NCI-H748 (cell line): ENCODE measurements around the gene CR1.
"Not testable (repeated sequence)": the region's sequence is repeated elsewhere in the genome, so short reads cannot be mapped to it uniquely, and the experiment has no call there.

Experiments
- DNase-seq: peaks from one replicate; lab custom pipeline; 2025; ENCODE audit not compliant: unreplicated experiment; lab: John Stamatoyannopoulos, UW

The CR1 gene

DNA sequence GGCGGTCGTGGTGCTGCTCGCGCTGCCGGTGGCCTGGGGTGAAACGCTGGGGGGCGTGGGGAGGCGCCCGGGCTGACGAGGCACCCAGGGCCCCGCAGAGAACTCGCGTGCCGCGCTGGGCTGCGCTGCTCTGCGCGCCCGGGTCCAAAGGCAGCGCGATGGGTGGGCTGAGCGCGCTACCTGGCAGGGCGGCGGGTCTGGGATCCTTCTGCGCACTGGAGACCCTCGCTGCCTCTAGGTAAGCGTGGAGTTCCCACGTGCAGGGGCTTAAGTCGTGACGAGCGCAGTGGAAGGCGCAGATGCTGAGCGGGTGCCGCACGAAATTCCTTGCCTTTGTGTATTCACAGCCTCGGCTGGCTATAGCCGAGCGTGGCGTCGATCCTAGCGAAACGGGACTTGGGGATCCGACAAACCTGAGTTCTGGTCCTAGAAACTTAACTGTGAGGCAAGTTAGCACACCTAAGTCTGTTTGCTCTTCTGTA is 173.6 kb downstream of the CR1 start:
- DNase-seq, result no peak

DNA sequence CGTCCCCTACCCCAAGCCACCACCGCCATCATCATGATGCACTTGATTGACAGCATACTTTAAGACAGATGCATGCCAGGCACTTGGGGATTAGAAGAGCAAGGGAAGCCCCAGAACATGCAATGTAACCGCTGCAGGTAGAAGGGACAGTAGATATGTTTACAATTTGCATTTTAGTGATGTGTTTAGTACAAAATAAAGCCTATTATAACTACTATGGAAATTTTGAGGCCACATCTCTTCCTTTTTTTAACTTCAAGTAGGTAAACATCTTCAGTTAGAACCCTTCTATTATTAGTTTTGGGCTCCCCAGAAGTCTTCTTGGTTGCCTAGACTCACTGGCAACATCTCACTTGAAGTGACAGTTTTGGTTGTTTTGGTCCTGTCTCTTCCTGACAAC is 174.2 kb downstream of the CR1 start:
- DNase-seq, result no peak

DNA sequence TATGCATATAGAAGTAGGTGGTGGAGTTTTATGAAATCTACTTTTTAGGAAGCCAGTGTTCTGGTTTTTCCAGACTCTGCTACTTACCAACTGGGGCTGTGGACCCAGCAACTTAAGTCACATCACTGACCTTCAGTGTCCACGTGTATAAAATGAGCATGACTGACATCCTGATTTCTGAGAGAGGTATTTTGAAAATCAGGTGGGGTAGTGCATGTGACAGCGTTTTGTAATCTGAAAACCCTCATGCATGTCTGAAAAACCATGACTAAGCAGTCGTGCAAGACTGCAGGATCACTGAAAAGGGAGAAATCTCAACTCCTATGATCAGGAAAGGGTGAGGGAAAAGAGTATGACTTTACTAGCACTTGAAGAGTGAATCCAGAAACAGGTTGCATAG is 175.0 kb downstream of the CR1 start:
- no peak for DNase-seq

DNA sequence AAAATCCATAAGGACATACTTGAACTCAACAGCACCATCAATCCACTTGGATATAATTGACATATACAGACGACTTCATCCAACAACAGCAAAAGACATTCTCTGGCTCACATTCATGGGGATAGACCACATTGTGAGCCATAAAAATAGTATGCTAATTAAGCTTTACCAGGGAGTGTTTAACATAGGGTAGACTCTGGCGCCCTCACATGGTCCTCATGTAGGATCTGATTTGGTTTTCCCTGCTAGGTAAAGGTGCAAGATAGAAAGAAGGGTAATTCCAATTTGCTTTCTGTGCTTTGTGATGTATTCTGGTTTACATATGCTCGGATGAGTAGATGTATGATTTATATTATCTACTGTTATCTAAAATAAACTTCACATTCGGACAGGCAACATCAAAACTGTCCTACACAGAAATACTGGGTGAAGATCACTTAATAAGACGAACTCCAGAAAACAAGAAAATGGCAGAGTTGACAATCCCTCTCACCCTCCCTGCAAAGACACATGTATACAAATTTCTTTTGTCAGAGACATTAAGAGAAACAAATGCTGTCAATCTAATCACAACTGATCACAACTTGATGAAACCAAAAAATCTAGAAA is 176.7 kb downstream of the CR1 start:
- DNase-seq, result peak; percentile 73

DNA sequence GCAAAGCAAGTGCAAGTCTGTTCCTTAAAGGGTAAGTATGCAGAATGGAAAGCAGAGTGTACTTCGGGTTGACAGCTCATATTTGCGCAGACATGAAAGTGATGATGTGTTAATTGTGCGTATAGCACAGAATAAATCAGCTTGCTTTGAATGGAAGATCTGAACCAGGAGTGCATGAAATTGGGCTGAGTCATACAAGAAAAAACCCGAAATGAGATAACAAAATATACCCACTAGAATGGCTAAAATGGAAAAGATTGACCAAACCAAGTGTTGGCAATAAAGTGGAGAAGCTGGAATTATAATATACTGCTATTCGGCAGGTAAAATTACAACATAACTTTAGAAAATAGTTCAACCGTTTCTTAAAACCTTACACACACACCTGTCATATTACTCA is 177.4 kb downstream of the CR1 start:
- no peak for DNase-seq

DNA sequence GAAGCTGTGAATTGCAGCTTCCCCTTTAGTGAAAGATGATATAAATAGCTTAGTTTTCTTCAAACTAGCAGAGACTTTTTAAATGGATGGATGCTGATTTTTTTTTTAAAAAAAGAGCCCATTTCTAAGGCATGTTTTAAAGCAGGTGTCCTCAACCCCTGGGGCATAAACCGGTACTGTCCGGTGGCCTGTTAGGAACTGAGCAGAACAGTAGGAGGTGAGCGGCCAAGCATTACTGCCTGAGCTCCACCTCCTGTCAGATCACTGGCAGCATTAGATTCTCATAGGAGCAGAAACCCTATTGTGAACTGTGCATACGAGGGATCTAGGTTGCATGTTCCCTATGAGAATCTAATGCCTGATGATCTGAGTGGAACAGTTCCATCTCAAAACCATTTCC is 180.2 kb downstream of the CR1 start:
- no peak for DNase-seq

DNA sequence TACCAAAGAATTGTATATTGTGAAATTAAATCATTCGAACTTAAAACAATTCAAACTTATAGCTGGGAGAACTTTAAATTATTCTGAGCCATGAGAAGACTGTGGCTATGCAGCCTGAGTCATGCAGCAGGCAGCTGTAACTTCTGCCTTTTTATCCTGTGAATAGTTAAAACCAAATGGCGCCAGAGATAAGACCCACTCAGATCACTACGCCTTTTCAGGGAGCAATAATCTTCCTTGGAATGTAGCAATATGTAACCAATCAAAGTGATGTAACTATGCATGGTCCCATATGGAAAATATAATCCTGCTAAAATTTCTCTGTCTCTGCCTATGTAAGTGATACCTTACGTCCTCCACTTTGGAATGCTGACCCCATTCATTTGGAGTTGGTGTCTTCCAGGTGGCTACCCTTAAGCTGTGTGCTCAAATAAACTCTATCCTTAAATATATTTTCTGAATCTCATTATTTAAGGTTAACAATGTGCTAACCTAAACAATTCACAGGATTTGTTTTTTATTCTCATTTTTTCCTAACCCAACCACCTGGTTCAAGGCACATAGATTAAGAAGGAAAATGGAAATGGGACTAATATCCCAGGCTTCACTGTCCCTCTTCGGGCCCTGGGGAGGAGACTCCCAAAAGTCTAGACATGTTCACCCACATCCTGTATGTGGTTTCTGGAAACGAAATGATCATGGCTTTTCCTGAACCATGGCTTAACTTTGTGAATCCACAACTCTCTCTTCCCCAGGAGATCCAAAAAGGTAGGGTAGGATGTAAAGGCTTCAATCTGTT is 184.8 kb downstream of the CR1 start:
- not testable (repeated sequence) for DNase-seq

DNA sequence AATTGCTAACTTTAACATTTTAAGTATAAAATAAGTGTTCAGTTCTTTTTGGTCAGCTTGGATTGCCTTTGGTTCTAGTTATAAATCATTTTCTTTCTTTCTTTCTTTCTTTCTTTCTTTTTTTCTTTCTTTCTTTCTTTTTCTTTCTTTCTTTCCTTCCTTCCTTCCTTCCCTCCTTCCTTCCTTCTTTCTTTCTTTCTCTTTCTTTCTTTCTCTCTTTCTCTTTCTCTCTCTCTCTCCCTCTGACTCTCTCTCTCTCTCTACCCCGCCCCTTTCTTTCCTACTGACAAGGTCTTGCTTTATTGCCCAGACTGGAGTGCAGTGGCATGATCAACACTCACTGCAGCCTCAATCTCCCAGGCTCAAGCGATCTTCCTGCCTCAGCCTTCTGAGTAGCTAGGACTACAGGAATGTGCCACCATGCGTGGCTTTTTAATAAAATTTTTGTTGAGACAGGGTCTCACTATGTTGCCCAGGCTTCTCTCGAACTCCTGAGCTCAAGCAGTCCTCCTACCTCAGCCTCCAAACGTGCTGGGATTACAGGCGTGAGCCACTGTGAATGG is 187.0 kb downstream of the CR1 start:
- DNase-seq, result not testable (repeated sequence)

DNA sequence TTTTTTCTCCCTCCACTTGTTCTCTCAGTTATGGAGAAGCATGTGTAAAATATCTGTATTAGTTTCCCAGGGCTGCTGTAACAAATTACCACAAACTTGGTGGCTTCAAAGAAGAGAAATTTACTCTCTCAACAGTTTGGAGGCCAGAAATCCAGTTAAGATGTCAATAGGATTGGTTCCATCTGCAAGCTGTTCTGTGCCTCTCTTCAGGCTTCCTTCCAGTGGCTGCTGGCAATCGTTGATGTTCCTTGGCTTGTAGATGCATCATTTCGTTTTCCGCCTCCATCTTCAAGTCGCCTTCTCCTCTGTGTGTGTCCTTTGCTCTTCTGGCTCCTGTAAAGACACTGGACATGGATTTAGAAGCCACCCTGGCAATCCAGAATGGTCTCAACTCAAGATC is 194.6 kb downstream of the CR1 start:
- not testable (repeated sequence) for DNase-seq

DNA sequence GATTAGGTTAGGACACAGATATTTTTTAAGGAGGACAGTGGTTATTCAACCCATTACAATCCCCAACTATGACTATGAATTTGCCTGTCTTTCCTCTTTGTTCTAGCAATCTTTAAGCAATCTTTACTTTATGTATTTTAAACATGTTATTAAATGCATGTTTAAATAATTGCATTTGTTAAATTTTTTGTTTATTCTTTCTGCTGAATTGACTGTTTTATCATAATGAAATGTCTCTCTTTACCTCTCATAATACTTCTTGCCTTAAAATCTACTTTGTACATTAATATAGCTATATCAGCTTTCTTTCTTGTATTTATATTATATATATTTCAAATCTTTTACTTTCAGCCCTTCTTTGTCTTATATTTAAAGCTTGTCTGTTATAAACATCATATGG is 195.1 kb downstream of the CR1 start:
- DNase-seq, result no peak
